Hepatocyte (in vitro differentiated cells): ENCODE measurements around the gene MYH7. TPM values are rescaled to one million over a fixed set of nuclear protein-coding genes. Genes with fewer than 3 reads are reported as not detected.

Experiments
- DNase-seq: peaks from one replicate; pipeline ENCODE4 v3.0.0-alpha.2; 2016; ENCODE audit warnings: low spot score
- H2AFZ ChIP-seq: fragments of 200-600 bp; sonication (generic); 2 replicates; pipeline ENCODE4 v1.6.0; 2016; ENCODE audit warnings: antibody characterized with exemption, mild to moderate bottlenecking
- H3K27ac ChIP-seq: fragments of 200-600 bp; sonication (generic); 2 replicates; pipeline ENCODE4 v1.5.1; 2016; ENCODE audit warnings: mild to moderate bottlenecking
- H3K27me3 ChIP-seq: fragments of 200-600 bp; sonication (generic); 2 replicates; pipeline ENCODE4 v1.6.1; 2016
- H3K36me3 ChIP-seq: fragments of 200-600 bp; sonication (generic); replicated peaks from 2 replicates; pipeline ENCODE4 v1.5.1; 2016; ENCODE audit warnings: low read depth; ENCODE audit not compliant: insufficient read depth
- H3K4me1 ChIP-seq: fragments of 200-600 bp; sonication (generic); 2 replicates; pipeline ENCODE4 v1.5.1; 2016; ENCODE audit warnings: mild to moderate bottlenecking, moderate library complexity; ENCODE audit not compliant: insufficient read depth
- H3K4me2 ChIP-seq: fragments of 200-600 bp; sonication (generic); 2 replicates; pipeline ENCODE4 v1.6.0; 2016
- H3K4me3 ChIP-seq: fragments of 200-600 bp; sonication (generic); 2 replicates; pipeline ENCODE4 v1.5.1; 2016; ENCODE audit warnings: mild to moderate bottlenecking
- H3K79me2 ChIP-seq: fragments of 200-600 bp; sonication (generic); 2 replicates; pipeline ENCODE4 v1.6.0; 2017; ENCODE audit warnings: mild to moderate bottlenecking
- H3K9me2 ChIP-seq: fragments of 200-600 bp; sonication (generic); replicated peaks from 2 replicates; pipeline ENCODE4 v1.6.0; 2017; ENCODE audit warnings: mild to moderate bottlenecking; ENCODE audit not compliant: insufficient read depth
- H3K9me3 ChIP-seq: fragments of 200-600 bp; sonication (generic); 2 replicates; pipeline ENCODE4 v1.5.1; 2016; ENCODE audit warnings: low read depth, mild to moderate bottlenecking
- H4K20me1 ChIP-seq: fragments of 200-600 bp; sonication (generic); 2 replicates; pipeline ENCODE4 v1.6.0; 2016; ENCODE audit warnings: mild to moderate bottlenecking; ENCODE audit not compliant: insufficient read depth, poor library complexity, severe bottlenecking
- EZH2 ChIP-seq: fragments of 200-600 bp; sonication (generic); IDR thresholded peaks from 2 replicates; pipeline ENCODE4 v1.6.1; 2016; ENCODE audit warnings: antibody characterized with exemption, mild to moderate bottlenecking, borderline replicate concordance
- EZH2phosphoT487 ChIP-seq: fragments of 200-600 bp; sonication (generic); IDR thresholded peaks from one replicate; pipeline ENCODE4 v1.6.1; 2018; ENCODE audit warnings: antibody characterized with exemption, mild to moderate bottlenecking, low read depth, moderate library complexity; ENCODE audit not compliant: unreplicated experiment, severe bottlenecking
- WGBS: methylation state at CpG from one replicate; pipeline ENCODE4 v1.1.6; 2016; ENCODE audit warnings: low lambda C conversion rate; ENCODE audit errors: missing lambda C conversion rate; 5-methylcytosine and 5-hydroxymethylcytosine counted together
- polyA plus RNA-seq: library from polyadenylated mRNA; unstranded; fragments of >200 nt; fragmentation: Nextera tagmentation; extraction: Ambion mirVana; gene quantifications from 2 replicates; pipeline ENCODE4 v1.2.1, GENCODE V29; 2016
- total RNA-seq: library from RNA; depleted of rRNA; stranded (reverse); fragments of >200 nt; gene quantifications from 2 replicates; pipeline ENCODE4 v1.2.3, GENCODE V29; 2014
- TF ChIP-seq, protein P1 (sequence below): fragments of 200-600 bp; sonication (generic); IDR thresholded peaks from 2 replicates; pipeline ENCODE4 v1.5.1; 2016; ENCODE audit warnings: antibody characterized with exemption, mild to moderate bottlenecking; ENCODE audit not compliant: poor library complexity

MYH7 gene
- total and polyA plus RNA-seq, 2 experiments from 2014 or later = not detected

DNA sequence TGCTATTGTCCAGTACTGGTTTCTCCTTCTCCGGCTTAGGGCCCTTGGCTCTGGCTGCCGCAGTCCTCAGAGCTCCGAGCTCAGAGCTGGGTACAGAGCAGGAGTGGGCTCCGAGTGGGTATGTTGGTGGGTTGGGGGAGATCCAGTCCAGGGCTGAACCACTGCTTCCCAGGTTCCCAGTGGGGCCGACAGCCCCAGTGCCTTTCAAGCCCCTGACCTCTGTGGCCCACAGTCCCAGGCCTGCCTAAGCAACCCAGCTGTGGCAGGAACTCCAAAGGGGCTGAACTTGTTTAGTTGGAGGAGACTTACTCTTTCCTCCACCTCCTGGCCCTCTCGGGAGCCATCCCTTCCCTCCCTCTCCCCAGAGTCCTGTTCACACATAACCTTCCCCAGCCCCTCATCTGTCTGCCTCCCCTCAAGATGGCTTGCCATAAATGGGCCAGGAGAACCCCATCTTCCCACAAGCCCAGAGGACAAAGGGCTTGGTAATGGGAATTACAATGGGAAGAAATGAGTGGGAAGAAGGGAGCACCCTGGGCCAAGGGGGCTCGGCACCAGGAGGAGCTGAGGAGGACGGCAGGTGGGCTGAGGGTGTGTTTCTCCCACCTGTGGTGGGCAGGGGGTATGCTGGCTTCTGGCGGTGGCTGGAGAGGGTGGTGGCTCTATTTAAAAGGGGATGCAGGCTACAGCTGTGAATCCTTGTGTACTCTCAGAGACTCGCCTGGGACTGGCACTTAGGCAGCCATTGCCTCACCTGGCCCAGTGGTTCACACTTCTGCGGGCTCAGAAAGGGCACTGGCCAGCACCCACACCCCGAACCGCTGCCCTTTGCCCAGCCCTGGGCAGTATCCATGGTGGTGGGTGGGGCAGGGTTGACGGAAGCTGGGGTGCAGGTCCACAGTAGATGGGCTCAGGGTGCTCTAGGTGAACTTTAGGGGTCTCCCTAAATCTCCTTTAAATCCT lies 23.6 kb downstream of the MYH7 start:
- H3K4me2 ChIP-seq = no peak overlapping the region
- no peak overlapping the region for H3K27ac ChIP-seq
- no peaks in the 10 kb centered on the region for H3K79me2 ChIP-seq
- no peak overlapping the region for H3K4me3 ChIP-seq
- no peaks in the 10 kb centered on the region for H3K27me3 ChIP-seq
- no peak for DNase-seq
- no peak overlapping the region for H2AFZ ChIP-seq
- no peaks in the 10 kb centered on the region for H3K9me2 ChIP-seq
- H3K4me1 ChIP-seq = no peaks in the 10 kb centered on the region
- H3K9me3 ChIP-seq = no peaks in the 10 kb centered on the region
- H4K20me1 ChIP-seq = no peaks in the 10 kb centered on the region
- TF ChIP-seq, protein P1, sequence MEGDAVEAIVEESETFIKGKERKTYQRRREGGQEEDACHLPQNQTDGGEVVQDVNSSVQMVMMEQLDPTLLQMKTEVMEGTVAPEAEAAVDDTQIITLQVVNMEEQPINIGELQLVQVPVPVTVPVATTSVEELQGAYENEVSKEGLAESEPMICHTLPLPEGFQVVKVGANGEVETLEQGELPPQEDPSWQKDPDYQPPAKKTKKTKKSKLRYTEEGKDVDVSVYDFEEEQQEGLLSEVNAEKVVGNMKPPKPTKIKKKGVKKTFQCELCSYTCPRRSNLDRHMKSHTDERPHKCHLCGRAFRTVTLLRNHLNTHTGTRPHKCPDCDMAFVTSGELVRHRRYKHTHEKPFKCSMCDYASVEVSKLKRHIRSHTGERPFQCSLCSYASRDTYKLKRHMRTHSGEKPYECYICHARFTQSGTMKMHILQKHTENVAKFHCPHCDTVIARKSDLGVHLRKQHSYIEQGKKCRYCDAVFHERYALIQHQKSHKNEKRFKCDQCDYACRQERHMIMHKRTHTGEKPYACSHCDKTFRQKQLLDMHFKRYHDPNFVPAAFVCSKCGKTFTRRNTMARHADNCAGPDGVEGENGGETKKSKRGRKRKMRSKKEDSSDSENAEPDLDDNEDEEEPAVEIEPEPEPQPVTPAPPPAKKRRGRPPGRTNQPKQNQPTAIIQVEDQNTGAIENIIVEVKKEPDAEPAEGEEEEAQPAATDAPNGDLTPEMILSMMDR = no peak
- TF ChIP-seq EZH2phosphoT487 = no peak
- TF ChIP-seq EZH2 = no peak
- H3K36me3 ChIP-seq = no peaks in the 10 kb centered on the region
- WGBS = 94% methylated on average over 14 of the region's 14 CpGs

DNA sequence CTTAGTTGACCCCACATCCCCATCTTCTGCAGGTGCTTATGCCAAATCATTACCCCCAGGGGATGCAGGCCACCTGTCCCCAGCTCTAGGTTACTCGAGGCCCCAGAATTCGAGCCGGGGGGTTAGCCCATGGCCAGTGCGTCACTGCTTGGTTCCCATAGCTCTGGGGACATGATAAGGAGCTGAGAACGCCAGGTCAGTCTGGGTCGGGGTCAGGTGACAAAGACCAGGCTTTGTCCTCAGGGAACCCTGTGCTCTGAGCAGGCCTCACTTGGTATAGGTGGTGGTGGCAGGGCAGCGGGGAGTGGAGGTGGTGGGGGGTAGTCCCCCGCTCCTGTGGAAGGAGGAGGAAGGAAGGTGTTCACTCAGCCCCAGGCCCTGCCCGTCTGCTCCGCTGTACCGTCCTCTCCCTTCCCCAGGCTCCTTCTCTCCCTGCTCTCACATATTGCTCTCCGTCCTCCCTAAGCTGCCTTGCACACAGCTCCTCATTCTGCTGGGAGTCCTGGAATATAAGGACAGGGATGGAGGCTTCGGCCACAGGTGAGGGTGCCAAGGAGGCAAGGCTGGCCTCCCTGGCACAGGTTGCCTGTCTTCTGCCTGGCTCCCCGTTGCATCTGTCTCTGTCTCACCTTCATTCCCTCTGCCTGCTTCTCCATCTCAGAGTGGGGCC lies 25.4 kb downstream of the MYH7 start:
- DNase-seq = no peak
- Histone ChIP-seq H3K4me2 (no peak overlapping the region), H3K27ac (no peak overlapping the region), H4K20me1 (no peaks in the 10 kb centered on the region), H3K79me2 (no peaks in the 10 kb centered on the region), H3K9me2 (no peaks in the 10 kb centered on the region), H3K9me3 (no peaks in the 10 kb centered on the region), H3K36me3 (no peaks in the 10 kb centered on the region), H3K27me3 (no peaks in the 10 kb centered on the region), H2AFZ (no peak overlapping the region), H3K4me3 (no peak overlapping the region), H3K4me1 (no peaks in the 10 kb centered on the region)
- TF ChIP-seq EZH2phosphoT487 = no peak
- TF ChIP-seq EZH2 = no peak
- TF ChIP-seq, protein P1 = no peak
- WGBS = 68% methylated on average over 12 of the region's 14 CpGs

DNA sequence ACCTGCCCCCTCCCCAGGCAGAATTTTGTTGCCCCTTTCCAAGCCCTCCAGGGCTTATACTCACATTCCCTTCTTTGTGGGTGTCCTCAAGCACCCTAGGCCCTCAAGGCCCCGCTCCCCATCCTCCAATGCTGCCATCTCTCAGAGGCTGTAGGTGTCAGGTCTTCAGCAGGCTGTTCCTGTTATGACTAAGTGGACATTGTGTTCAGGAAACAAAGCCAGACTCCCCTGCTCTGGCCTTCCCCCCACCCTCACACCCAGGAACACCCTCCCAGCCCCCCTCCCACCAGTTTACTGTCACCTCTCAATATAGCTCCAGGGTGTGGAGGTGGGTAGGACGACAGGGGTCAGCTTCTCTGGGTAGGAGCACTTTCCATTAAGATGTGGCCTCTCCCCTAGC lies 26.0 kb downstream of the MYH7 start:
- Histone ChIP-seq H3K4me1 (no peaks in the 10 kb centered on the region), H3K4me2 (no peak overlapping the region), H3K79me2 (no peaks in the 10 kb centered on the region), H3K4me3 (no peak overlapping the region), H3K27ac (no peak overlapping the region), H3K27me3 (no peaks in the 10 kb centered on the region), H3K9me2 (no peaks in the 10 kb centered on the region), H4K20me1 (no peaks in the 10 kb centered on the region), H3K9me3 (no peaks in the 10 kb centered on the region), H3K36me3 (no peaks in the 10 kb centered on the region), H2AFZ (no peak overlapping the region)
- no peak for DNase-seq
- 71% methylated on average over 2 of the region's 2 CpGs for WGBS
- no peak for TF ChIP-seq EZH2
- TF ChIP-seq EZH2phosphoT487 = no peak
- TF ChIP-seq, protein P1 = no peak
